Kidney tubule cell (primary cell): ENCODE data around the gene PRXL2B.
"Not testable (repeated sequence)": the region's sequence is repeated elsewhere in the genome, so short reads cannot be mapped to it uniquely, and the experiment has no call there.

Experiments used
- DNase-seq: peaks from one replicate; pipeline ENCODE4 v3.0.0-alpha.2; 2018; ENCODE audit warnings: low spot score

PRXL2B gene

GRCh38 chr1:2612591-2613365 is 26.2 kb downstream of the PRXL2B start:
- no peak for DNase-seq

DNA sequence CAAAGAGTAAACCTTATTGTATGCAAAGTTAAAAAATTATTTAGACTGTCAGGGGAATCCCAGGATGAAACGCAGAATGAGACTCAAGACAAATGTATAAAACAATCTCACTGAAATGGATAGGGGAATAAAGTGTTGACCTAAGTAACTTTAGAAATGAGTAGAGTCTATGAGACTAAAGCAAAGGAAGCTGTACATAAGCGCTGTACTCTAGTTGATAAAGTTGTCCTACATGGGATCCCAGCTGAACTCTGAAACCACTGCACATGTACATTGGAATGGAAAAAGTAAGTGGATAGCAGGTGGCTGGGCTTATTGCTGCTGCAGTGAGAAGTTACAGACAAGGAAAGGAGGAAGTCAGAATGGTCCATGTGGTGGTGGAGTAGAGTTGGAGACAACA is 27.6 kb downstream of the PRXL2B start:
- DNase-seq = no peak

DNA sequence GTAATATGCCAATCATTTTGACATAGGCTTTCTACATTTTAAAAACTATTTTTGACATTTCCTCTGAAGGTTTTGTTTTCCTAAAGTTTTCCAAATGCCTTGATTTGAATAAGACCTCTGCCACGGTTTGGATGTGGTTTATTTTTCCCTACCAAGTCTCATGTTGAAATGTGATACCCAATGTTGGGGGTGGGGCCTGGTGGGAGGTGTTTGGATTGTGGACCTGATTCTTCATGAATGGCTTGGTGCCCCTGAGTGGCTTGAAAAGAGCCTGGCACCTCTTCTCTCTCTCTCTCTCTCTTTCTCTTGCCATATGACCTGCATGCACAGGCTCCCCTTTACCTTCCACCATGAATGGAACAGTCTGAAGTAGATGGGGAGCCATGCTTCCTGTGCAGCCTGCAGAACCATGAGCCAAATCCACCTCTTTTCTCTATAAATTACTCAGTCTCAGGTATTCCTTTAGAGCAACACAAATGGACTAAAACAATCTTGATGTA is 31.4 kb downstream of the PRXL2B start:
- no peak for DNase-seq

- DNase-seq = no peak
Observed at GRCh38 chr1:2623571-2624337, 37.2 kb downstream of the PRXL2B start.

- no peak for DNase-seq
Observed at GRCh38 chr1:2624735-2625300, 38.2 kb downstream of the PRXL2B start.

DNA sequence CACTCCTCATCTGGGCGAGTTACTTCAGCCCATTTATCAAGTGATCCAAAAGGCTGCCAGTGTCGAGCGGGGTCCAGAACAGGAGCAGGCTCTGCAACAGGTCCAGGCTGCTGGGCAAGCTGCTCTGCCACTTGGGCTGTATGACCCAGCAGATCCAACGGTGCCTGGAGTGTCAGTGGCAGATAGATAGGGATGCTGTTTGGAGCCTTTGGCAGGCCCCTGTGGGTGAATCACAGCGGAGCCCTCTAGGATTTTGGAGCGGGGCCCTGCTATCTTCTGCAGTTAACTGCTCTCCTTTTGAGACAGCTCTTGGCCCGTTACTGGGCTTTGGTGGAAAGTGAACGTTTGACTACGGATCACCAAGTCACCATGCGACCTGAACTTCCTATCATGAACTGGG is 38.7 kb downstream of the PRXL2B start:
- DNase-seq = no peak

DNA sequence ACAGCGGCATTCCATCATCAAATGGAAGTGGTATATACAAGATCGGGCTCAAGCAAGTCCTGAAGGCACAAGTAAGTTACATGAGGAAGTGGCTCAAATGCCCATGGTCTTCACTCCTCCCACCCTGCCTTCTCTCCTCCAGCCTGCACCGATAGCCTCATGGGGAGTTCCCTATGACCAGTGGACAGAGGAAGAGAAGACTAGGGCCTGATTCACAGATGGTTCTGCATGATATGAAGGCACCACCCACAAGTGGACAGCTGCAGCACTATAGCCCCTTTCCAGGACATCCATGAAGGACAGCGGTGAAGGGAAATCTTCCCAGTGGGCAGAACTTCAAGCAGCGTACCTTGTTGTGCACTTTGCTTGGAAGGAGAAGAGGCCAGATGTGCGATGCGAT is 39.2 kb downstream of the PRXL2B start:
- not testable (repeated sequence) for DNase-seq

GRCh38 chr1:2627746-2628145 is 41.2 kb downstream of the PRXL2B start:
- DNase-seq = no peak

DNA sequence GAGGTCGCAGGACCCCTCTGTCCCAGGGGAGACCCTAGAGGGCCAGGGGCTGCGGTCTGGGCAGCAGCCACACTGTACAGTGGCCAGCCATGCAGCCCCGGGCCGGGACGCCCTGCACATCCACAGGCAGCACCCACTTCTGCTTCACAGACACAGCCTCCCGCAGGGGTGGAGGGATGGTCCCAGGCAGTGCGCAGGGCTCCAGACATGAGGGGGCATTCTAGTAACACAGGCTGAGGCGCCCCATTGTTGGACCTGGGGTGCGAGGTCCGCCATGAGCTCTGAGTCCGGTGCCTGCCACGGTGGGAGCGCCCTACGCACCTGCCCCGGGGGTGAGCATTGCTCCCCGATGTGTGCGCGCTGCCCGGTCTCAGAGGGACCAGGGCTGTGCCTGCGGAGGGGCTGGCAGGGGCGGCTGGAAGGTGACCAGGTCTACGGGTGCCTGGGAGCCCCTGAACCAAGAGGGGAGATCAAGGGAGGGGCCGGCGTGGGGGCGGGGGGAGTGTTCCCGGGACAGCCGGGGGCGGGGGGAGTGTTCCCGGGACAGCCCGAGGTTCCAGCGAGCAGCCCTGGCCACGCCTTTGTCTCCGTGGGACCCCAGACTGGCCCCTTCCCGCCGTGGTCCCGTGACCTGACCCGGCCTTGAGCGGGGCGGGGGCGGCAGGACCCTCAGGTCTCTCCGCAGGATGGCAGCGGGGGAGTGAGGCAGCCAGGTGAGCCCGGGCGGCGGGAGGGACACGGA is 41.8 kb downstream of the PRXL2B start:
- no peak for DNase-seq

DNA sequence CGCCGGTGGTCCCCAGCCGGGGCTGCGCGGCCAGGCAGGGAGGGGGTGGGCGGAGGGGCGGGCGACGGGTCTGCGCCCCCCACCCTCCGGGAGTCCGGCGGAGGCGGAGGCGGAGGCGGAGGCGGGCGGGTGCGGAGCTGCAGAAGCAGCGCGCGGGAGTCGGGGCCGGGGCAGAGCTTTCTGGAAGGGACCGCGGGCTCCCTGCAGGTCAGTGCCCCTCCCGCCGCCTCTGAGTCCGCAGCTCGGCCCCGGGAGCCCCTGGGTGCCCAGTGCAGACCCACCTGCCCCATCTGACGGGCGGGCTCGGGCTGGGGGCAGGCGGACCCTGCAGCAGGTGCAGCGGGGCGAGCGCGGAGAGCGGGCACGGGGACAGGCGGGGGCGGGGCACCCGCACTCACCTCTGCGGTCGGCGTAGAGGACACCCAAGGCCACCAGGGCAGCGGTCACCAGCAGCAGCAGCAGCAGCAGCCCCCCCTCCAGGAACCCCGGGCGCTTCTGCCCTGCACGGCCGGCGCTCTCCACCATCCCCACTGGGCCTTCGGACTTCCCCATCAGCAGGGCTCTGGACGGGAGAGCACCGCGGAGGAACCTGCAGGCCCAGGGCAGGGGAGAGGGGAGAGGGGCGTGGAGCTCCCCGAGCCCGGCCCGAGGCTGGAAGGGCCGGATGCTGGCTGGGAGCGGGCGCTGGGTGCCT is 42.5 kb downstream of the PRXL2B start:
- no peak for DNase-seq

DNA sequence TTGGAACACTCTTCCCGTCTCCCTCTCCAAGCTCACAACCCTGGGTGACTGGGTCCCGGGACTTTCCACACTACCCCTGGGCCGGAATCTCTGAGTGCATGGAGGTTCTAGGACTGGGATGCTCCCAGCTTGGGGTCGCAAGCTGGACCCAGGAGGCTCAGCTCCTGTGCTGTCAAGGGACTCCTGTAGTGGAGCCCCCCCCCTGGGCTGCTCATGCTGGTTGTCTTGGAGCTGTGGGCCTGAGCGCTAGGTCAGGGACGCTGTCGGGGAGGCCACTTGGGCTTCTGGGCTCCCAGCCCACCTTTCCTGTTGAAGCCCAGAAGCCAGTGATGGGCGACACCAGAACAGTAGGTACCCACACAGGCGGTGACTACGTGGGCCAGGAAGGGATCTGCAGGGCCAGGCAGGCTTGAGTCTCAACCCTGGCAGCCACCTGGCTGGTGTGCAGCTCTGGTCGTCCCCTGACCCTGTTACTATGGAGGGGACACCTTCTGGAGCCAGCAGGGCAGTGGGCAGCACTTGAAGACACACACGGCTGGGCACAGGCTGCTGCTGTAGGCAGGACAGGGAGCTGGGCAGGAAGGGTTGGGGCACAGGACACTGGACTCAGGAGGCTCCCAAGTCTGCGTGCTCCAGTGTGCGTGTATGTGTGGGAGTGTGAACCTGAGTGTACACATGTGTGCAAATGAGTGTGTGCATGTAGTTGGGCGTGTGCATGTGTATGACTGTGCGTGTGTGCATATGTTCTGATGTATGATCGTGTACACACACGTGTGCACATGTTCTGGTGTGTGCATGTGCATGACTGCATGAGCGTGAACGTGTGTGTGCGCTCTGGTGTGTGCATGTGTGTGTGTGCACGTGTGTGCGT is 43.3 kb downstream of the PRXL2B start:
- no peak for DNase-seq

GRCh38 chr1:2630498-2631135 is 44.0 kb downstream of the PRXL2B start:
- DNase-seq = no peak

DNA sequence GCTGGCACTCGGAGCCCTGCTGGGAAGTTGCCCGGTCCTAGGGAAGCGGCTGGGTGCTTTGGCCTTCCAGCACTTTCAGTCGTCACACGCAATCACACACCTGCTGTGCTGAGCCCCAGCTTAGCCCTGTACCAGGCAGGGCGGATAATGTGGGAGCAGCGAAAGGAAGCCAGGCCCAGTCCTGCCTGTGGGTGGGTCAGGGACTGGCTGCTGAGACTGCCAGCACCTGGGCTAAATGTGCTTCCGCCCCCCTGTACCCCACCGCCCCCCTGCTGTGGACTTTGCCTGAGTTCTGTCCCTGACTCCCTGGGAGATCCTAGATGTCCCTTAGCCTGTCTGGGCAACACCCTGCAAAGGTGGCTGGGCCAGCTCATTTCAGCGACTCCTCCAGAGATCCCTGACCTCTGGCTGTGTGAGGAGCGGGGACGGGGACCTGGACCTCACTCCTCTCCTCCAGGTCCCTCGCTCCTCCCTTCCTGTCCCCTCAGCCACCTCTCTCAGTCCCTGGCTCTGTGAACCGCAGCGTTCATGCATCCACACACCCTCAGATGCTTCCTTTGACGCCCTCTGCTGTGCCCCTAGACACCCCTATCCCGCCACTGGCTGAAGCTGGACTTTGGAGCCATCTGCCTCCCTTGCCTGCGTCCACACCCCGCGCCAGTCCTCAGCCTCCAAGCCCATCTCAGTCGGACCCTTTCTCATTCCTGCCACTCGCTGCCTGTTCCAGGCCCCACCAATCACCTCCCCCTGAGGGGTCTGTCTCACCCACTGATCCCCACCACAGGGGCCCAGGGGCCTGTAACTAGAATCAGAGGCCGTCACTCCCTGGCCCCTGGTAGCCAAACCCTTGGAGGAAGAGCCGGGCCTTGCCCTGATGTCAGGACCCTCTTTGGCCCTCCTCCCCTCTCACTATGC is 44.8 kb downstream of the PRXL2B start:
- DNase-seq = no peak

- no peak for DNase-seq
Observed at GRCh38 chr1:2632051-2632430, 45.5 kb downstream of the PRXL2B start.

DNA sequence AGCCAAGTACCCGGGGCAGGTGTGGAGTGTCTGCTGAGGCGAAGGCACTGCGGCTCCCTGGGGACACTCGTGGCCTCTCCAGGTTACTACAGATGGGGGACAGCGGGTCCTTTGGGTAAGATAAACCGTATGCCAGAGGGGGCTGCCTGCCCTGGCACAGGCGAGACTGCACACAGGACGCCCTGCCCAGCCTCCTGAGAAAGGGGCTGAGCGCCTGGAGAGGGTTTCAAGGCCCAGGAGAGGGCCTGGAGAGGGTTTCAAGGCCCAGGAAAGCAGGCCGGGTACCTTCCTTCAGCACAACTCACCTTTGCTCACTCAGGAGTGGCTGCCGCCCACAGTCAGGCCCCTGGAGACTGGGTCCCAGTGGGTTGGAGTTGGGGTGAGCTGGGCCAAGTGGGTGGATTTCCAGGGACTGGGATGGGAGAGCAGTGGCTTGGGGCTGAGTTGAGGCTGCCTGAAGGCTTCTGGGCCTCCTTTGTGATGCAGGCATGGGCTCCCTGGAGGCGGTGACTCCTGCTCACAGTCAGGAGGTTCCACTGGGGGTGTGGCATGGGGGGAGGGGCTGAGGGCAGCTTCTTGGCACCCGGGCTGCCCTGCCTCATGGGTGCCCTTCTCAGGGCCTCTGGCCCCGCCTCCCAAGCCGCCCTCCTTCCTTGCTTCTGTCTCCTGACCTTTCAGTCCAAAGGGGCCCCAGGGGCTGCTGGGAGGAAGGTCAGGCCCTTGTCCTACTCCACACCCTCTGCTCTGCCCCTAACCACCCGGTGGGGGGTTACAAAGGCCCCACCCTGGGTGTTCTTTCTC is 46.2 kb downstream of the PRXL2B start, which contains the start of gene MMEL1:
MMEL1 (minus strand) TSS at position 456 of the 801 bp plus-strand sequence. CDS start 3,532 bp downstream, outside the sequence.
- DNase-seq = no peak

DNA sequence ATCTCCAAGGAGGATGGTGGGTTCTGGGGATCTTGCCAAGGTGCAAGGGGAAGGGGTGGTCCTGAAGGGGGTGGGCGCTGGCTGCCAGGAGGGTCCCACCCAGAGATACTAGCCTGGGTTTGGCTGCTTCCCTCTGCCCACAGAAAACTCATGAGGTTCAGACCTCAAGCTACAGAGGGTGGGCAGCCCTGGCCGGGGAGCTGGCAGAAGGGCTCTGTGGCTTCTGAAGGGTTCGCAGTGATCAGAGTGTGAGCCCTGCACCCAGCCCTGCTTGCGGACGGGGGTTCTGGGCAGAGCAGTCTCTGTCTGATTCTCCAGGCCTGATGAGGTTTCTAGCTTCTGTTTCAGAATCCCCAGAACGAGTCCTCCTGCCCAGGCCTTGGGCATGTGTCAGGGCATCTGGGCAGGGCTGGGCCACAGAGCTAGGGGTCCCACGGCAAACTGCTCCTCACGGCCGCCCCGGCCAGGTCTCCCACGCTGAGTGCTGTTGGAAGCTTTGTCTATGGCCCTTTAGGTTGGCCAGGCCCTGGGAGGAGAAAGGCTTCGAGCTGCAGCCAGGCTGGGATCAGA is 46.9 kb downstream of the PRXL2B start:
- DNase-seq = no peak

DNA sequence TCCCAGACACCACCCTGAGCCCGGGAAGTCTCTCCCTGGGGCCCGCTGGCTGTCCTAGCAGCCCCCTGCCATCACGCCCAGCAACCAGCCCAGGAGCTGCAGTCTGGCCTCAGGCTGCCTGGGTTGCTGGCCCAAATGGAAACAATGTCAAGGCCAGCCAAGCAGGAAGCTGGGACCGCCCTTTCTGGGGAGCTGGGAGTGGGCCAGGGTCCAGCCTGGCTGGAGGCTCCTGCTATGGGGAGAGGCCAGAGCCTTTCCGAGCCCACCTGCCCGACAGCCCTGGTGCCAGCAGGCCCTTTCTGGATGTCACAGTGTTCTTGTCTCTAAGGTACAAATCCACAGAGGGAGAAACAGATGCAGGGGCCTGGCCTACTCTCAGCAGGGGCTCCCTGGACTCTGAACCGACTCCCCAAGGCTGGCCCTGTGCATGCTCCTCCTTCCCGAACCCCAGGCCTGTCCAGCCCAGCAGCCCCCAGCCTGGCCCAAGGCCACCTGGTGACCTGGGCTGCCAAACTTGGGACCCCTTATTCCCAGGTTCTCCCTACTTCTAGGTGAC is 47.4 kb downstream of the PRXL2B start:
- no peak for DNase-seq
